GM21381 (cell line): ENCODE results near the gene ZNF423.

Experiments
- ATAC-seq: cut with Tn5 transposase; IDR thresholded peaks from one replicate; pipeline ENCODE4 v1.9.1; 2021; ENCODE audit warnings: mild to moderate bottlenecking, moderate library complexity; ENCODE audit not compliant: unreplicated experiment

ZNF423 gene

DNA sequence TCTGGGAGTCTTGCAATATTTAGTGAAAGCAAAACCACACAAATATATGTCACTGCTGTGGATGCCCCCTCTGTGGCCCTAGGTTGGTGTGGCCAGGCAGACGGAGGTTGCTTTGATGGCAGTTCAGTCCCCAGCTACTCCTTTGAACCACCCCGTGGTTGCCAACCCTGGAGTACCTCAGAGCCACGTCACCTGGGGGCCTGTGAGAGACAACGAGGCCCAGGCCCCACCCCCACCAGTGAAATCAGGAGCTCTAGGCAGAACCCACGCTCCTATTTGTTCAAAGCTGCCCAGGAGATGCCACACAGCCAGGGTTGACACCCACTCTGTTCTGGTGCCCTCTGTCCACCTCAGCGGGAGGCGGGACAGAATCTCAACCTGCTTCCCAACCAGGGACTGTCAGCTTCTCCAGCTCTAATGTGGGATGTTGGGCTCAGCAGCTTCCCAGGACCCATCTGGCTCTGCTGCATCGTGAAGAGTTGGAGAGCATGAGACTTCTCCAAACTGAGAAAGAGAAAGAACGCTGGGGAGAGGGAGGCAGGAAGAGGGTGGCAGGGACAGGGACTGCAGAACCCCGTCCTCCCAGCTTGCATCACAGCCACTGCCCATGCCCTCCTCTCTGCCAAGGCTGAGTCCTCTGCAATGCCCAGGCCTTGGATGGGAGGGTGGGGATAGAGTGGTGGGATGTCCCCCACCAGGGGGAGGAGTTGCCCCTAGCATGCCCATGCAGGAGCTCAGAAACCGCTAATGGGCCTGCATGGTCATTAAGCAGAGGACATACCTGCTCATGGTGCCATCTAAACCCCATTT is 400.5 kb downstream of the ZNF423 start:
- ATAC-seq = no peak

DNA sequence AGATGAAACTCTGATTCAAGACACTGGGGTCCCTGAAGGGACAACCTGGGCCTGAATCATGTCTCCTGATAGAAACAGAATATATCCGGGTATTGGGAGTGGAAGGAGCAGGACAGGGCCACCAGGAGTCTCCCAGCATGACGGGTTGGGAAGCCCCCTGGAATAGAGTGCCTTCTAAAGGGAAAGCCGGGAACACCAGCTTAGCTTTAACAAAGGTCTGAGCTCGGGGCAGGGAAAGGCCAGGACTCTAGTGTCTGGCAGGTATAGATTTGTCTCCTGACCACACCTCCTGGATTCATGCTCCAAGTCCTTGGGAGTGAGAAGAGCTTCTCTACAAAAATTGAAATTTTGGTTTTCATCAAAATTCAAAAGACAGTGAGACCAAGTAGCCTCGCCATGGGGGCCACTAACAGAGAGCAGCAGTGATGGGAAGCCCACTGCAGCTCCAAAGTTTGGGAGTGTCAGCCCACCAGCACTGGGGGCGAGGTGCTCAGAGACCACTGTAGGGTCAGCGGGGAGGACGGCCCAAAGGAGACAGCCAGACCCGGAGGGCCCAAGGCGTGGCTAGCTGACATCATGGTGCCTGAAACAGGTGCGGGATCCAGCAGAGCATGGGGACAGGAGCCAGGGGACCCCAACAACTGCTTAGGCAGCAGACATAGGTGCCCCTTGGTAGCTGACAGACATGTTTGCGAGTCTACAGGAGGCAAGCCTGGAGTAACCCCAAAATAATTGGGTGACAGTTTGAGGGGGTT is 401.3 kb downstream of the ZNF423 start:
- ATAC-seq = no peak

DNA sequence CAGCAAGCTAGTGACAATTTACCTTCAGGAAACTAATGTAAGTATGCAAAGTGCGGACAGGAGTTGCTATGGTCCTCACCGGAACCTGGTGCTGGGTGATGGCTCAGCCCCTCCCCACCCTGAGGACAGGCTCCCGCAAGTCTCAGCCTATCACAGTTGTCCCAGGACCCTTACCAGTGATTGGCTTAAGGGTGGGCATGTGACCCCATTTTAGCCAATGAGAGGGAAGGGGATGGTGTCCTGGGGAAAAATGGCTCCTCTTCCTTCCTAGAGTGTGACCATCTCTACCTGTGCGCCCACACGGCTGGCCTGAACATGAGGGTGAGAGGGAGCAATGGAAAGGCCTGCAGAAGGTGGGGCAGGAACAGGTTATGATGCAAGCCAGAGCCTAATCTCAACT is 401.9 kb downstream of the ZNF423 start:
- ATAC-seq = no peak

DNA sequence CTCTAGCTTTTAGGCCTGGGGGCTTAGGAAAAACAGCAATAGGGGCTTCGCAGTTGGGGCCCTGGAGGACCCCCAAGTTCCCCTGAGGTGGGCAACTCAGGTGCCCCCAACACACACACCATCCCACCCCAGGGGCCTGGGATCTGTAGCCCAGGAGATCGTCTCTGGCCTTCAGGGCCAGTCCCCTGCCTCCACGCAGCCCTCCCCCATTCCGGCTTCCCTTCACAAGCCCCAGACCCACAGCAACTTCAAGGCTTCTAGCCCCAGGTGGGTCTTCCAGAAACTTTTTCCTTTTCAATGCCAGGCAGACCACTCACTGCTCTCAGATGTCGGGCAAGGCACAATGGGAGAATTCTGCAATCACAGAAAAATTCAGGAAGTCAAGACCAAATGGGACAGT is 402.9 kb downstream of the ZNF423 start:
- no peak for ATAC-seq

DNA sequence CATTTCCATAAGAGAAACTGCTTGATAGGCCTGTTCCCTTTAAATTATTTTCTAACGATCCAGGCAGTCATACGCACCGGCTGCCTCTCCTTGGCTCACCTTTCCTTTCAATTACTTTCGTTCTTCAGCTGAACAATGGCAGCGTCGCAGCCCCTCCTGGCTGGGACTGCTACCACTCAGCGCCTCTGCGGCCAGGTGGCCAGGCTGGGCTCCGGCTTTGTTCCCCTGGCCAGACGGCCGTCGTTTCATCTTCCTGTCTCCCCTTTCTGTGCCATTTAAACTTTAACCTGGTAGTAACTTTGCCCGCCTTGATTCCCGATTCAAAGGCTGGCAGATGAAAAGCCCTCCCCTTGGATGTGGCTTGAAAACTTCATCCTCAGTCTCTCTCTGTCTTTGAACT is 403.3 kb downstream of the ZNF423 start:
- ATAC-seq = no peak

DNA sequence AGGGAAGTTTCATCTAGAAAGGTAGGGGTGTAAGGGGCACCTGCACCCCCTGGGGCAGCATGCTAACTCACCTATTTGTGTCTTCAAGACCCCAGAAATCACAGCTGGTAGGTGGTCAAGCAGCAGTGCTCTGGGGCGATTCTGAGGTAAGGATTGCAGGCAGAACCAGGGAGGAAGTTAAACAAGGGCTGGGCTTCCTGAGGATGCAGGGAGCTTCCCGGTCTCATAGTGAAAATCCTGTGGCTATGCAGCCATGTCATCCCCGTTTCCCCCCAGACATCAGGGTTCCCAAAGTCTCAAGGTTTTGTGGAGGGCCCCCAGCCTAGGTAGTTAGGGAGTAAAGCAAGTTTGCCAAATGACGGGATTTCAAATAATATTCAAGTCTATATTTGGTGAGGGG is 403.8 kb downstream of the ZNF423 start:
- ATAC-seq = no peak

DNA sequence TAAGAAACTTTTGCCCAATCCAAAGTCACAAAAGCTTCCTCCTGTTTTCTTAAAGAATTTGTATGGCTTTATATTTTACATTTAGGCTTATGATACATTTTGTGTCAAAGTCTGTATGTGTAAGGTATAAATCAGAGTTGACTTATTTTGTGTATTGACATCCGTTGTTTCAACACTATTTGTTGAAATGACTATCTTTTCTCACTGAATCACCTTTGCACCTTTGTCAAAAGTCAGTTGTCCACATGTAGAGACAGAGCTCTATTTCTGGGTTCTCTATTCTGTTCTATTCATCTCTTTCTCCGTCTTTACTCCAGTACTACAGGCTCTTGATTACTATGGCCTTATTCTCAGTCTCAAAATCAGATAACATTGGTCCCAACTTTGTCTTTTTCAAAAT is 409.1 kb downstream of the ZNF423 start:
- no peak for ATAC-seq

DNA sequence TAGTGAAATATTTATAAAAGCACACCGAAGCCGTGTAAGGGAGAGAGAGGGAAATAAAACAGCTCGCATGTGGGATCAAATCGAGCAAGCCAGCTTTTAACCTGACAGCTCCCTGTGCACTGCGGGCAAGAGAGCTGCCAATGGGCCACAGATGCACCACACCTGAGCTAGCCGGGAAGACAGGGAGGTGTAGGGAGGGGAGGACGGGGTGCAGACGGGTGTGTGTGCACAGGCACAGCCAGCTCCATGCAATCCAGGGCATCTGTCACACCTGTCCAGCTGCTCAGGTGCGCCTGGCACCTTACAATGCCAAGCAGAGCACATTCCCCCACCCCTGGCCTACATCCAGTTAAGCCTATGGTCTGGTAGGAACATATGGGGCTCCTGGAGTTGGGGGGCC is 412.3 kb downstream of the ZNF423 start:
- no peak for ATAC-seq

DNA sequence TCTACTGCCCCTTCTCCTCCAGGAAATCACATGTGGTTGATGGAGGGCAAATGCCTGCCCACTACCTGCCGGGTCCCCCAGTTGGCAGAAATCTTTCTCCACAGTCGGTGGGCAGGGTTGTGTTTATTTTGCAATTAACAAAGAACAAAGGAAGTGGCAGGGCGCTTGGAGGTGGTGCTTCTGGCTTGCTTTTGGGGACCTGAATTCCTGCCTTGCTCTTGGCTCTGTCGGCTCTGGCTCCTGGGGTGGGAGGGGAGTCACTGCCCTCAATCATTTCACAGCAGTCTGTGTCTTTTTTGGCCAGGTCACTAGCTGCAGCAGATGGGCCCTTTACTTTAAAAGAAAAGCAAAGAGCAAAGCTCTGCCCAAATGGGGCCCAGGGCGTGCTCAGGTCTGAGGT is 413.1 kb downstream of the ZNF423 start:
- no peak for ATAC-seq

DNA sequence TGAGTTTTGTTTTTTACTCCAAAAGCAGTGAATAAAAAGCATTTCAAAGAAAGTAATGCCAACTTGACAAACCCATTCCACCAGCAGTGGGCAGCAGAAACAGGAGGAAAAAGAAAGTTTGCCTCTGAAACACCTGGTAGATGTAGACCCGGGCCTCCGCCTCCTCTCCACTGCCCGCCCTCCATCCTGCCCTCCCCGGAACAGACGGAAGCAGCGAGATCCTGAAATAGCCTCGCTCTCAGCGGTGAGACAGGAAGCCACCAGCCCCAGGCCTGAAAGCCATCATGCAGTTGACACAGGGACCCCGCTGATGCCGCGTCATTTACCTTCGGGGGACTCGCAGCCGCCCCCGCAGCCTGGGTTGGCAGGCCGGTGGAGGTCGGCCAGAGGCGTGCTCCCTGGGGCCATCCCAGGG is 414.5 kb downstream of the ZNF423 start:
- peak; percentile 98 for ATAC-seq

DNA sequence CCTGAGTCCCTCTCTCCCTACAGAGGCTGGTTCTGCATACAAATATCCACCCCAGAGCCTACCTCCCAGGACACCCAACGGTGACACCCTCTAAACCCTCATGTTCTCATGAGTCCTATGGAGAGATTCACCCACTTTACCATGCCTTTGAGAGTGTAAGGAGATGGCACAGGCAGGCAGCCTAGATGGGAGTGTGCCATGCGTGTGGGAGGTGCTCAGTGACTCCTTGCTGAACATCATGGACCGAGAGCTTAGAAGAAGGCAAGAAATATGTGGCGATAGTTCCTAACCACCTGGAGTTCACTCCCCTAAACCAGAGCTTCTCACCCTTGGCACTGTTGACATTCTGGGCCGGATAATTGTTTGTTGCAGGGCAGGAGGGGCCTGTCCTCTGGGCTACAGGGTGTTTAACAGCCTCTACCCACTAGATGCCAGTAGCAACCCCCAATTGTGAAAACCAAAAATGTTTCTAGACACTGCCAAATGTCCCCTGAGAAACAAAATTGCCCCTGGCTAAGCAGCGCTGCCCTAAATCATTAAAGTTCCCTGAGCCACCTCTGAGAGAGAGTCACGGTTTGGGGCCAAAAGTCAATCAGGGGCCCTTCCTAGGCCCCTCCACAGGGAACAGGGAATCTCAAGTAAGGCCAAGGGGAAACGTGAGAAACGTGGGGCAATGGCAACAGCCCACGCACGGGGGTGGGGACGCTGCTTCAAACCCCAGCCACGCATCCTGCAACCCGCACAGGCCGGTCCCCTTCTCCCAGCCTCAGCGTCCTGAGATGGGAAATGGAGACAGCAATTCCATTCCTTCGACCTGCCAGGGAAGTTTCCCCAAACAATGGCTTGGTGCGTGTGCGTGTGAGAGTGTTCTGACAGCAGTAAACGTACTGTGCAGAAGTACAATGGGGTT is 415.5 kb downstream of the ZNF423 start:
- ATAC-seq = no peak

DNA sequence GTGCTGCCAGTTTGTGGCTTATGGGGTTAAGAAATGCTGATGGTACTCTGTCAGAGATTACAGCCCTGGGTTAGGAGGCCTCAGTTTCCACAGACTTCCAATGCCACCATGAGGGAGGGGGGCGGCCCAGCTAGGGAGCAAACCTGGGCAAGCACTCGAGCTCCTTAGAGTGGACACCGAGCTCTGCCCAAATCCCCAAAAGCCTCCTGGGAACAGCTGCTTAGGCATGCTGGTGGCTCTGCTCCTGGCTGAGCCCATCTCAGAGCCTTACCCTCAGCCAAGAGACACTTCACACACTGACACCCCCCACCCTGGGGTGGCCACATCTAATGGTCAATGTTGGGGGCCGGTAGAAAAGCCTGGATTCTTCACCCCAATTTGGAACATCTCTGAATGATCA is 416.2 kb downstream of the ZNF423 start:
- ATAC-seq = no peak

DNA sequence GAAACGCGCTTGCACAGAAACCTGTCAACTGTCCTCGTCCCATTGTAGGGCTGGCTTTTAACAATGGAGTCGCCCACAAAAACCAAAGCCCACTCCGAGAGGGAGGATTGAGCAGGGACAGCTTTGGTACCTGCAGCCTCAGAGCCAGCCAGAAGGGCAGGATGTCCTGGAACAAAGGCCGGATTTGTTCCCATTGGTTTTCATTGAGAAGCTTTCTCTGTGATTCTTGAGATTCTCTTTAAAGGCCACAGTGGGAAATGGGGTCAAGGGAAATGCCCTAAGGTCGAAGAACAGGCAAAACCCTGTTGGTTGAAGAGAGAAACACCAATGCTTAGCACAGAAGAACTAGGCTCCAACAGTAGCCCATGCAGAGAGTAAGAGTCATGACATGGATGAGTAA is 416.9 kb downstream of the ZNF423 start:
- no peak for ATAC-seq
